Gastroesophageal sphincter (tissue), 3 donors: ENCODE results near the gene ZEB2.

Experiments
- POLR2A ChIP-seq, 2 donors: fragments of 450-650 bp; IDR thresholded peaks; one replicate each; pipeline ENCODE4 v1.6.1; 2017; ENCODE audit warnings: antibody characterized with exemption in 2 of 2, mild to moderate bottlenecking in 2 of 2, moderate library complexity in 1 of 2
- POLR2AphosphoS5 ChIP-seq: sonication (generic); formaldehyde crosslinking; IDR thresholded peaks from one replicate; pipeline ENCODE4 v1.6.1; 2017; ENCODE audit warnings: antibody characterized with exemption
- TF ChIP-seq, protein P1 (sequence below), 4 experiments: fragments of 200-600 bp in 2 of 4; fragments of 450-650 bp in 2 of 4; sonication (generic) in 1 of 4; IDR thresholded peaks; one replicate each; pipeline ENCODE4 v1.5.1; 2017 to 2019; ENCODE audit warnings: antibody characterized with exemption in 4 of 4, mild to moderate bottlenecking in 2 of 4, moderate library complexity in 2 of 4

DNA sequence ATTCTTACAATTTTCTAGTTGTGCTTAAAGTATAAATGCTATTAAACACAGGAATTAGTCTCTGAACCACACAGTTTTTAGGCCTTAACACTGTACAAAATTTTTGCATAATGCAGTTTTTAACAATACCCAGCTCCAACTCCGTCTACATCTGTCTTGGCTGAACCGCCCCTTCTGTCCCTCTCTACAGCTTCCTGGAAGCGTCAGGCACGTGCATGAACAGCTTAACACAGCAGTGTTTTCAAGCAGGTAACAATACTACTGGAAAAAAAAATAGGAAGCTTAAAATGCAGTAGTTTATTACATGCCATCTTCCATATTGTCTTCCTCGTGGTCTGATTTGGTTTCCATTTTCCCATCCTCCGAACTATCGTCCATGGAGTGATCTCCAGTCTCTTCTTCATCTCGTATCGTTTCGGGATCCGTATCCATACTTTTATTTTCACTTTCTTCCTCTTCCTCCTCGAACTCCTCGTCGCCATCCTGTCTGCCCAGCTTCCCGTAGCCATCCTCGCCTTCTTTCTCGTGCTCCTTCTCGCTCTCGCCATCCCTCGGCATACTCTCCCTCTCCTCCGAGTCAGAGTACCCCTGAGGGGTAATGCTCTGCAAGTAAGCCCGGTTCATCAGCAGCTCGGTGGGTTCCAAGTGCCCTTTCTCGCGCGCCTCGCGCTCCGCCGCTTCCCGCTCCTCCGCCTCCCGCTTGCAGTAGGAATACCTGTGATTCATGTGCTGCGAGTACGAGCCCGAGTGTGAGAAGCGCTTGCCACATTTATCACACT lies 130.6 kb downstream of the ZEB2 start:
- TF ChIP-seq, protein P1, sequence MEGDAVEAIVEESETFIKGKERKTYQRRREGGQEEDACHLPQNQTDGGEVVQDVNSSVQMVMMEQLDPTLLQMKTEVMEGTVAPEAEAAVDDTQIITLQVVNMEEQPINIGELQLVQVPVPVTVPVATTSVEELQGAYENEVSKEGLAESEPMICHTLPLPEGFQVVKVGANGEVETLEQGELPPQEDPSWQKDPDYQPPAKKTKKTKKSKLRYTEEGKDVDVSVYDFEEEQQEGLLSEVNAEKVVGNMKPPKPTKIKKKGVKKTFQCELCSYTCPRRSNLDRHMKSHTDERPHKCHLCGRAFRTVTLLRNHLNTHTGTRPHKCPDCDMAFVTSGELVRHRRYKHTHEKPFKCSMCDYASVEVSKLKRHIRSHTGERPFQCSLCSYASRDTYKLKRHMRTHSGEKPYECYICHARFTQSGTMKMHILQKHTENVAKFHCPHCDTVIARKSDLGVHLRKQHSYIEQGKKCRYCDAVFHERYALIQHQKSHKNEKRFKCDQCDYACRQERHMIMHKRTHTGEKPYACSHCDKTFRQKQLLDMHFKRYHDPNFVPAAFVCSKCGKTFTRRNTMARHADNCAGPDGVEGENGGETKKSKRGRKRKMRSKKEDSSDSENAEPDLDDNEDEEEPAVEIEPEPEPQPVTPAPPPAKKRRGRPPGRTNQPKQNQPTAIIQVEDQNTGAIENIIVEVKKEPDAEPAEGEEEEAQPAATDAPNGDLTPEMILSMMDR (IDR thresholded peaks at IDR 0.05): no peak
- TF ChIP-seq POLR2A (IDR thresholded peaks at IDR 0.05): no peak
- no peak for TF ChIP-seq POLR2AphosphoS5
